WERI-Rb-1 (cell line): ENCODE data around the gene AGBL3.
A peak's percentile ranks its signal among the peaks of the same experiment; 100 is the strongest.

Source experiments
- DNase-seq: peaks from one replicate; pipeline ENCODE4 v3.0.0-alpha.2; 2020
- H3K27ac ChIP-seq: fragments of 250-450 bp; sonication (Bioruptor Pico); 2 replicates; pipeline ENCODE4 v1.5.1; 2020; ENCODE audit warnings: mild to moderate bottlenecking, moderate library complexity
- H3K27me3 ChIP-seq: fragments of 250-450 bp; sonication (Bioruptor Pico); 2 replicates; pipeline ENCODE4 v1.5.1; 2021; ENCODE audit warnings: mild to moderate bottlenecking, low read depth, moderate library complexity; ENCODE audit not compliant: insufficient read depth, severe bottlenecking
- H3K36me3 ChIP-seq: fragments of 250-450 bp; sonication (Bioruptor Pico); 2 replicates; pipeline ENCODE4 v1.5.1; 2020; ENCODE audit warnings: mild to moderate bottlenecking, moderate library complexity
- H3K4me3 ChIP-seq: 2 replicates; pipeline ENCODE4 v1.5.1; 2011; ENCODE audit warnings: low read depth, mild to moderate bottlenecking, control low read depth, low read length
- H3K9me3 ChIP-seq: fragments of 250-450 bp; sonication (Bioruptor Pico); 2 replicates; pipeline ENCODE4 v1.5.1; 2021; ENCODE audit warnings: mild to moderate bottlenecking, moderate library complexity; ENCODE audit not compliant: severe bottlenecking
- CTCF ChIP-seq: IDR thresholded peaks from 2 replicates; pipeline ENCODE4 v1.5.1; 2011; ENCODE audit warnings: low read depth, mild to moderate bottlenecking, control low read depth, inconsistent platforms, low read length

The AGBL3 gene

DNA sequence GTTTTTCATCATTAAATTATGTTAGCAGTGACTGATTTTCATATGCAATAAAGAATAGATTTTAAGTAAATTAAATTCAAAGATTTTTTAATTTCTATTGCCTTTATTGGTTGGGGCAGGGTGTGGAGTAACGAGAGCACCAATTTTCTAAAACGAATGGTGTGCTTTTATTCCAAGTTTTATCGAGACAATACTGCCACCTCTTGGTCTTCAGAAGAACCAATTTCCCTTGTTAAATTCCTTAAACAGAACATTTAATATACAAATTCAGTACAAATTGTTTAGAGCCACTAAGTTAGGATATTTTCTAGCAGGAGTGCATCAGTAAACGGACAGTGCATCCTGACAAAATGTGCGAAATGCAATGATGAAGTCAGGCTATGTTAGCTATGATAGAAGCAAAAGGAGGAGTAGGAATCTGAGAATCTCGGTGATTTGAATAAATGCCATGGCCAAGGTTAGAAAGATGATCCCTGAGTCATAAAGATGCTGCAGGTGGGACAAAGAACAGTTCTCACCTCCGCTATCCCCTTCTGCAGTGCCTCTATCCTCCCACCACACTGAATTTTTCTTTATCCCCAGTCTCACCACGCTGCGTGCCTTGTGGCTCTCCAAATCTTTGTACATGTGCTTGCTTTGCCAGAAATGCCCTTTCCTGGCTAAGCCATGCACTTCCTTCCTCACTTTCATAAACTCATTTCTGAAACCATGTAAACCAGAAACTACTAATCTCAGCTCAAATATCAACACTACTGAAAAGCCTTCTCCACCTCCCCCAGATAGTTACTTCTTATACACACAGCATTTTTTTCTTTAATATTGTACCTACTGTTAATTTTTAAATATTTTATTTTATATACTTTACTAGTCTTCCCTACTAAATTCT is 31.9 kb upstream of the AGBL3 start:
- Histone ChIP-seq H3K27ac (no peak overlapping the region), H3K9me3 (no peaks in the 10 kb centered on the region), H3K36me3 (peaks cover 9% of the 10 kb centered on the region), H3K27me3 (no peaks in the 10 kb centered on the region), H3K4me3 (no peak overlapping the region)
- no peak for DNase-seq
- TF ChIP-seq CTCF = 0 out of 2 replicates have a peak, but pooled peaks have one; percentile 30

DNA sequence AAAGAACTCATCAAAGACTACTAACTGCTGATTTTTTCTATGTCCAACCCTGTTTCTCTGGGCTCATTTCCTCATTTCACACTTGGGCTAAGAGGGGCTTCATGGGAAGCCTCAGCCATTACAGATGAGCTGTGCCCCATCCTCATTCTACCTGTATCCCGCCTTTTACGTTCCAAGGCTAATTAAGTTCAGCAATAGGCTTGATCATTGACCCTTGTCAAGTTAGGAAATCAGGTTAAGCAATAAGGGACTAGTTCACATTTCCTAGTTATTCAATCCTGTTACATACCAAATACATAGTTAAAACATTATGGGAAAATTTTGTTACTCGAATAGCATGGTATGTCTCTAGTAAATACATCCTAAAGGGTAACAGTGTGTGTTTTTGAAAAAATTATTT is 29.3 kb upstream of the AGBL3 start:
- TF ChIP-seq CTCF = no peak
- no peaks in the 10 kb centered on the region for H3K36me3 ChIP-seq
- DNase-seq = no peak
- no peak overlapping the region for H3K4me3 ChIP-seq
- no peak overlapping the region for H3K27ac ChIP-seq
- H3K27me3 ChIP-seq = no peaks in the 10 kb centered on the region
- no peaks in the 10 kb centered on the region for H3K9me3 ChIP-seq

- Histone ChIP-seq H3K9me3 (no peaks in the 10 kb centered on the region), H3K4me3 (no peak overlapping the region), H3K36me3 (no peaks in the 10 kb centered on the region), H3K27me3 (no peaks in the 10 kb centered on the region), H3K27ac (no peak overlapping the region)
- no peak for TF ChIP-seq CTCF
- DNase-seq = no peak
These were observed 26.5 kb upstream of the AGBL3 start for GRCh38 chr7:134959810-134960209.

DNA sequence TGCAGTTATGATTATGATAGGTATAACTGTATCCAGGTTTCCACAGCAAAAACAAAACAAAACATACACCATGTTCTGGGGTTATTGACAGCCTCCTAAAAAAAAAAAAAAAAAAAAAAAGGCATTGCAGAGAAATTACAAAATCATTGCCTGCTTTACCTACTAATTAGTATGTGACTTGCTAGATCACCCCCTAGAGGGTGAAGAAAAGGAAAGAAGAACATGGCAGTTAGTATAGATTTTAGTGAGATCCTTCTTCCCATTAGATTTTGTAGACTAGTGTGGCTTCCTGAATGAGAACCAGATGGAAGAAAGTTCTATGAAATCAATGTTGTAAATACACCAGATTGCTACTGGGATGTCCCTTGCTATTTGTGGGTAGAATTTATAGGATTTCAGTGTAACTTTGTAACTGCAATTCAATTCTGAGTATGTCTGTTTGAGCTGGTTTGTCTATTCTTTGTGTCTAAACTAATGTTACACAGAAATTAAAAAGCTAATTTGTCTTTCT is 24.0 kb upstream of the AGBL3 start:
- Histone ChIP-seq H3K27ac (no peak overlapping the region), H3K27me3 (no peaks in the 10 kb centered on the region), H3K36me3 (no peaks in the 10 kb centered on the region; the same call in 1 of the 2 replicates), H3K4me3 (no peak overlapping the region), H3K9me3 (no peaks in the 10 kb centered on the region)
- TF ChIP-seq CTCF = no peak
- no peak for DNase-seq

- no peak for TF ChIP-seq CTCF
- Histone ChIP-seq H3K27me3 (no peaks in the 10 kb centered on the region), H3K4me3 (no peak overlapping the region), H3K9me3 (no peaks in the 10 kb centered on the region), H3K27ac (no peak overlapping the region), H3K36me3 (no peaks in the 10 kb centered on the region; the same call in 1 of the 2 replicates)
- no peak for DNase-seq
These were observed 23.3 kb upstream of the AGBL3 start for GRCh38 chr7:134963036-134963435.

GRCh38 chr7:134966691-134967090 is 19.6 kb upstream of the AGBL3 start:
- Histone ChIP-seq H3K9me3 (no peaks in the 10 kb centered on the region), H3K27me3 (no peaks in the 10 kb centered on the region), H3K36me3 (no peaks in the 10 kb centered on the region; the same call in 1 of the 2 replicates), H3K4me3 (no peak overlapping the region), H3K27ac (no peak overlapping the region)
- TF ChIP-seq CTCF = no peak
- no peak for DNase-seq
